Measurements from ENCODE around the gene RPTOR.
A peak's percentile ranks its signal among the peaks of the same experiment; 100 is the strongest.
"Not testable (repeated sequence)": the region's sequence is repeated elsewhere in the genome, so short reads cannot be mapped to it uniquely, and the experiment has no call there.

Gene RPTOR

GRCh38 chr17:80787881-80788280 lies 243.2 kb downstream of the RPTOR start:
- no peak for DNase-seq

GRCh38 chr17:80789356-80789902 lies 244.8 kb downstream of the RPTOR start:
- DNase-seq = peak; percentile 91

- no peak for DNase-seq
Observed at GRCh38 chr17:80790021-80790765, 245.6 kb downstream of the RPTOR start.

- DNase-seq = no peak
Observed at GRCh38 chr17:80790981-80791742, 246.5 kb downstream of the RPTOR start.

- DNase-seq = peak; percentile 92
Observed at GRCh38 chr17:80791758-80792284, 247.2 kb downstream of the RPTOR start.

GRCh38 chr17:80792373-80792781 lies 247.7 kb downstream of the RPTOR start:
- no peak for DNase-seq

- DNase-seq = no peak
Observed at GRCh38 chr17:80793421-80793820, 248.8 kb downstream of the RPTOR start.

- peak; percentile 42 for DNase-seq
Observed at GRCh38 chr17:80793851-80794267, 249.2 kb downstream of the RPTOR start.

- no peak for DNase-seq
Observed at GRCh38 chr17:80794281-80795089, 249.8 kb downstream of the RPTOR start.

GRCh38 chr17:80795090-80795580 lies 250.5 kb downstream of the RPTOR start:
- no peak for DNase-seq

- no peak for DNase-seq
Observed at GRCh38 chr17:80795754-80796153, 251.1 kb downstream of the RPTOR start.

- DNase-seq = no peak
Observed at GRCh38 chr17:80796430-80796861, 251.8 kb downstream of the RPTOR start.

GRCh38 chr17:80797222-80797621 lies 252.6 kb downstream of the RPTOR start:
- not testable (repeated sequence) for DNase-seq

GRCh38 chr17:80797741-80798594 lies 253.3 kb downstream of the RPTOR start:
- DNase-seq = no peak

GRCh38 chr17:80798595-80799537 lies 254.2 kb downstream of the RPTOR start:
- DNase-seq = no peak

GRCh38 chr17:80799538-80800480 lies 255.2 kb downstream of the RPTOR start:
- DNase-seq = no peak

- DNase-seq = no peak
Observed at GRCh38 chr17:80800481-80801391, 256.1 kb downstream of the RPTOR start.

Measured in fibroblast of skin of scalp (primary cell).